Head of caudate nucleus (tissue), 42 donors: ENCODE measurements around the gene SLC9C2.
A peak's percentile ranks its signal among the peaks of the same experiment; 100 is the strongest.
"Not testable (repeated sequence)": the region's sequence is repeated elsewhere in the genome, so short reads cannot be mapped to it uniquely, and the experiment has no call there.

Experiments used
- DNase-seq, 42 donors: peaks; one replicate each; pipeline versions ENCODE4 v3.0.0 to v3.0.0-alpha.2; 2020 to 2021; ENCODE audit warnings: mixed read lengths in 7 of 42
- intact Hi-C: fragments of 100-400 bp; cut with DNase I; formaldehyde crosslinking; loops from one replicate; pipeline ENCODE4 v1.15.0; 2022

The SLC9C2 gene

GRCh38 chr1:173474780-173475421 lies 128.0 kb downstream of the SLC9C2 start:
- DNase-seq = not testable (repeated sequence)
- intact Hi-C loops = loop anchor here (5.0 kb wide), 1 partner anchor 43 kb away; no protein-coding TSS in a partner anchor

DNA sequence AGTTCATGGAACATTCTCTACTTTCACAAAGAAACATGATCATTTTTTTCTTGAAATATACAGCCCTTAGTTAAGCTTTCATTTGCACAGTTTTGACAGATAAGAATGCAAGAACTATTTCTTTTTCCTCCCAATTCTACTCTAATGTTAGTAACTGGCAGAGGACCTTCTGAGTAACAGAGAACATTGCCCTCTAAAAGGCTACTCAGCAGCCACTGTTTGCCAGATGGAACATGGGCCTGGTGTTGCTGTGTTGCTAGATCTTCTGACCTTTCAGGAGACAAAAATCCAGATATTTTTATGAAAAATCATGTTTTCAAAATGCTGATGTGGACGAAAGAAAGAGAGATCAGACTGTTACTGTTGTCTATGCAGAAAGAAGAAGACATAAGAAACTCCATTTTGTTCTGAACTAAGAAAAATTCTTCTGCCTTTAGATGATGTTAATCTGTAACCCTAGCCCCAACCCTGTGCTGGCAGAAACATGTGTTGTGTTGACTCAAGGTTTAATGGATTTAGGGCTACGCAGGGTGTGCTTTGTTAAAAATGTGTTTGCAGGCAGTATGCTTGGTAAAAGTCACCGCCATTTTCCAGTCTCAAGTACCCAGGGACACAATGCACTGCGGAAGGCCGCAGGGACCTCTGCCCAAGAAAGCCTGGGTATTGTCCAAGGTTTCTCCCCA lies 128.6 kb downstream of the SLC9C2 start:
- intact Hi-C loops = no loop called here
- no peak for DNase-seq

DNA sequence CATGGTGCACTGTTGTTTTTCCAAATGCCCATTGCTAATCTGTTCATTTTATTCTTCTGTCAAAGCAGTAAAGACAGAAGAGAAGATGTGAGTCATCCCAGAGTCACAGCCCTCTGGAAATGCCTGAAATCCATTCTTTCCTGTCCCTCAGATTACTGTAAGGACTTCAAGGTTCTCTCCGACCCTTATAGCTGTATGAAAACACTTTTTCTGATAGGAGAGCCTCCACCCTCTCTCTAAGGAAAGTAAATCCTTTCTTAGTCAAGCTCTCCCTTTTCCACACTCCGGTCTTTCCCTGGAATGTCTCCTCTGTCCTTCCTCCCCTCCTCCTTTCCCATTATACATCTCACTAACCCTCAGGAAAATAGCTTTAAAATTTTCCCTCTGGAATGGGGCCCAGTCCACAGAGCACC lies 129.3 kb downstream of the SLC9C2 start:
- intact Hi-C loops = no loop called here
- no peak for DNase-seq

DNA sequence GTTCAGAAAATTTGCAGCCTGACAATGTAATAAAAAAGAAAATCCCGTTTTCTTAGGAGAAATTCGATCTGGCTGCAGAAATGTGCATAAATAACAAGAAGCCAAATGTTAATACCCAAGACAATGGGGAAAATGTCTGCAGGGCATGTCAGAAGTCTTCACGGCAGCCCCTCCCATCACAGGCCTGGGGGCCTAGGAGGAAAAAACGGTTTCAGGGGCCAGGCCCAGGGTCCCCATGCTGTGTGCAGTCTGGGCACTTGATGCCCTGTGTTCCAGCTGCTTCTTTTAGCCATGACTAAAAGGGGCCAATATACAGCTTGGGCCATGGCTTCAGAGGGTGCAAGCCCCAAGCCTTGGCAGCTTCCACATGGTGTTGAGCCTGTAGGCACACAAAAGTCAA lies 132.3 kb downstream of the SLC9C2 start:
- intact Hi-C loops = no loop called here
- DNase-seq = no peak

DNA sequence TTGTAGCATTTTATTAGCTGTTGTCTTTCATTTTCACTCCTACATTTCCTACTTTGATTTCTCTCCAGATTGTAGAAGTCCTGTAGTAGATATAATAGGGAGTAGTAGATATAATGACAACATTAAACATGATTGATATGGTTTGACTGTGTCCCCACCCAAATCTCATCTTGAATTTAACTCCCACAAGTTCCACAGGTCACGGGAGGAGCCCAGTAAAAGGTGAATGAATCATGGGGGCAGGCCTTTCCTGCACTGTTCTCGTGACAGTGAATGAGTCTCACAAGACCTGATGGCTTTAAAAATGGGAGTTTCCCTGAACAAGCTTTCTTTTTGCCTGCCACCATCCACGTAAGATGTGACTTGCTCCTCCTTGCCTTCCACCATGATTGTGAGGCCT lies 133.2 kb downstream of the SLC9C2 start:
- no peak for DNase-seq

GRCh38 chr1:173467426-173467825 lies 135.4 kb downstream of the SLC9C2 start:
- intact Hi-C loops = no loop called here
- no peak for DNase-seq

More for the DNA sequence above, 133.2 kb downstream of the SLC9C2 start:
- intact Hi-C loops = no loop called here

- intact Hi-C loops, DNase-seq: not testable (repeated sequence)
Measured at GRCh38 chr1:173464185-173464584, 138.7 kb downstream of the SLC9C2 start.

DNA sequence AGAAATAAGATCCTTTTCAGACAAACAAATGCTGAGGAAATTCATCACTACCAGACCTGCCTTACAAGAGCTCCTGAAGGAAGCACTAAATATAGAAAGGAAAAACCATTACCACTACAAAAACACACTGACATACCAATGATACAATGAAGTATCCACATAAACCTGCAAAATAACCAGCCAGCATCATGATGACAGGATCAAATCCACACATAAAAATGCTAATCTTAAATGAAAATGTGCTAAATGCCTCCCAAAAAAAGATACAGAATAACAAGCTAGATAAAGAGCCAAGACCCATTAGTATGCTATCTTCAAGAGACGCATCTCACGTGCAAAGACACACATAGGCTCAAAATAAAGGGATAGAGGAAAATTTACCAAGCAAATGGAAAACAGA lies 140.2 kb downstream of the SLC9C2 start:
- intact Hi-C loops, DNase-seq: not testable (repeated sequence)

DNA sequence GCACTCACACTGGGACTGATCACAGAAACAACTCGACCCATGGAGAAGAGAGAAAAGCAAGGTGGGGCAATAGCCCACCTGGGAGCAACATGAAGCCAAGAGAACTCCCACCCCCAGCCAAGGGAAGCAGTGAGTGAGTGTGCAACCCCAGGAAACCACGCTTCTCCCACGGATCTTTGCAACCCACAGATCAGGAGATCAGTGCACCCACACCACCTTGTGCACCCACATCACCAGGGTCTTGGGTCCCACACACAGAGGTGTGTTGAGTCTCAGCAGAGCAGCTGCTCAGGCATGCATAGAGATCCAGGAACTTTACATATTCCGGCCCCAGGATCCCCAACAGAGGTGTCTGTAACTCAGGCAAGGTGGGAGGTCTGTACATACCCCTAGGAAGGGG lies 143.0 kb downstream of the SLC9C2 start:
- intact Hi-C loops = no loop called here
- DNase-seq = no peak

DNA sequence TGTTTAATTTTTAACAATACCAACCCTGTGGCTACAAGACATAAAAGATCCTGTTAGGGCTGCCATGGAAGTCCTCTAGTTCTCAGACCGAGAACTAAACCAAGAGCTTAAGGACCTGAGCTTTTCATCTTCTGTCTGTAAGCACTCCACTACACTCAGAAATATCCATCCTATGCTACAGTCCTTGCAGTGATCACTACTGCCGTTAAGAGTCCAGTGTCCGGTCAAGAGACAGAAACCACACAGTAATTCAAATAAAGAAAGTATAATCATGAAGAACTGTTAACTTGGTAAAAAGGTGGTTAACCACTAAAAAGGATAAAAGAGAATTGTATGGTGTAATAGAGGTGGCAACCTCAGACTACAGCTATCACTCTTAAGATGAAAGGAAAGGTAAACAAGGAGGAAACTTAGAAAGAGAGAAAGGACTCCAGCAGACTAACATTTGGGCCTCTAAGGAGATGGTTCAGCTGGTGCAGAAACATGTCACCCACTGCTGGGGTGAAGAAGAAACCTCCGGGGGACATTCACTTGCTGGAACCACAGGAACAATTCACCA lies 147.8 kb downstream of the SLC9C2 start:
- DNase-seq = no peak

DNA sequence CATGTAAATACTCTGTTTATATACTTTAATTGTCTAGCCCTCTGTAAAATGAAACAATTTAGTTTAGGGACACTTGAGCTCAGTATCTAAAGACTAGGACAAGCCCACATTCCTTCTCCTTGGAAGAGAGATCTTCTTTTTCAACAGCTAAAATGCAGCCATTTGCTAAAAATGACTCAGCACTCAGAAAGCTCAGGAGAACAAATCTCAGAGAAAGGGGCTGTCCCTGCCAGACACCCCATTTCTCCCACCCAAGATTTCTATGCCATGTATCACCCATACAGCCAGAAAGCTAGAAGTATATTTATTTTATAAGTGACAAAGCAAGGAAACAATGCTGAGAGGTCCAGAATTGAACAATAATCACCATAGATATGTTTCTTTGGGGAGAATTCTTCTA lies 148.9 kb downstream of the SLC9C2 start:
- DNase-seq = no peak
- intact Hi-C loops = no loop called here

More for the DNA sequence above, 147.8 kb downstream of the SLC9C2 start:
- intact Hi-C loops = no loop called here

DNA sequence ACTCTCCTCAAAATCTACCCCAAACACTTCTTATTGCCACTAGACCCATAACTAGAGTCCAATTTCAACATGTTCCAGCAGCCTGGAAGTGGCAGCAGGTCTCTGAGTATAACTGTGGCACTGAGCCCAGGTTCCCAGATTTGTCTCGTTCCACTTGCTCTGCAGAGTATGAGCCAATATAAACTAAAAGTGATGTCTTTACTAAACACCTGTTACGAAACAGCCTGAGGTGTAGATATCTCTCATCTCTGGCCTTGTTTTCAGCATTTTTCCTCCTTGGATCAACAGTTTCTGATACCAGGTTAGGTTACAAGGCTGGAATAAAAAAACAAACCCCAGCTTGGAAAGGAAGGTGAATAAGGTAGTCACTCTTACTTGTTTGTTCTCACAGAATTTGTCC lies 150.9 kb downstream of the SLC9C2 start:
- intact Hi-C loops = no loop called here
- peak in 12 of 42 donors; percentile 8 to 61 (median 28) for DNase-seq
